Uterus (tissue), 2 donors: Measurements from ENCODE around the gene TFEB.

Experiments used
- CTCF ChIP-seq, 4 experiments: fragments of 200-600 bp in 2 of 4; fragments of 450-650 bp in 2 of 4; sonication (generic) in 2 of 4; IDR thresholded peaks; one replicate each; pipeline ENCODE4 v1.5.1; 2016 to 2019; ENCODE audit warnings: antibody characterized with exemption in 4 of 4, mild to moderate bottlenecking in 2 of 4, moderate library complexity in 1 of 4
- POLR2A ChIP-seq, 2 donors: fragments of 450-650 bp; IDR thresholded peaks; one replicate each; pipeline ENCODE4 v1.6.1; 2016; ENCODE audit warnings: antibody characterized with exemption in 2 of 2, mild to moderate bottlenecking in 1 of 2, moderate library complexity in 1 of 2

- no peak for TF ChIP-seq POLR2A (IDR thresholded peaks at IDR 0.05)
- TF ChIP-seq CTCF (IDR thresholded peaks at IDR 0.05), result no peak
These were observed 7.7 kb downstream of the TFEB start for GRCh38 chr6:41727705-41728072.
